HG03565 (cell line): ENCODE measurements around the gene ATP2B3.

Experiments
- ATAC-seq: cut with Tn5 transposase; IDR thresholded peaks from one replicate; pipeline ENCODE4 v1.9.1; 2021; ENCODE audit warnings: mild to moderate bottlenecking, moderate library complexity; ENCODE audit not compliant: unreplicated experiment

ATP2B3 gene

DNA sequence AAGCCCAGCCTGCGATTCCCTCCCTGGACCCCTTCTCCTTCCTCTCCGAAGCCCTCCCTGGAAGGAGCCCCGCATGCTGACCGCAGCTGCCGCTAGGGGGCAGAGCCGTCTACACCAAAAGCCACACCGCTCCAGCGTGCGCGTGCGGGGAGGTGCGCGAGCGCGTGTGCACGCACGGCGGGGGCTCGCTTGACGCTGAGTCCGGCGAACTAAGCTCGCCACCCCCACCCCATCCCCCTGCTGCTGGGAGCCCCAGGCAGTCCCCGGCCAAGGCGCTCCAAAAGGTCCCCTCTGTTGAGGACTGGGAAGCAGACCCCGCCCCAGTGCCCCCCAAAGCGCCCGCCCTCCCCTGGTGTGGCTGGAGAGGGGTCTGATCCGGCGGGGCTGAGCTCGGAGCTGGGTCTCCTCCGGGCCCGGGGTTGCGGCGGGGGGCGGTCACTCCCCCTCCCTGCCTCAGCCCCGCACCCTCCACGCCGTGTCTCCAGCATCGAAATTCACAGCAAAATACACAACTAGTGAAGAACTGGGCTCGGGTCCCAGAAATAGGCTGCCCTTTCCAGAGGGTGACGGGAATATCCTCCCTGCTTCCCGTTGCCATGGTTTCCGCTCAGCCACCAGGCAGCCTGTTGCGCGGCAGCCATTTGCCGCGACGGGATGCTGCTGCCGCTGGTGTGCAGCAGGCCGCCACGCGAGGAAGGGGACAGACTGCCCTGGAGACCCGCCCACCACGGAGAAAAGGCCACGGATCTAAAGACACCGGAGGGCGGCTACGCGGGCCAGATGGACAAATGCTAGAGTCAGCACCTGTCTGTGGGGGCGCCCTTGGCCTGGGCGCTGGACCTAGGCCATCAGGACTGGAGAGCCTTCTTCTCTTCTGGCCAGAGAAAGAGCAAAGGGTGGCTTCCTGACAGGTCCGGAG is 92.7 kb downstream of the ATP2B3 start:
- no peak for ATAC-seq

- ATAC-seq = no peak
These were observed 93.4 kb downstream of the ATP2B3 start for GRCh38 chrX:153610836-153611213.

DNA sequence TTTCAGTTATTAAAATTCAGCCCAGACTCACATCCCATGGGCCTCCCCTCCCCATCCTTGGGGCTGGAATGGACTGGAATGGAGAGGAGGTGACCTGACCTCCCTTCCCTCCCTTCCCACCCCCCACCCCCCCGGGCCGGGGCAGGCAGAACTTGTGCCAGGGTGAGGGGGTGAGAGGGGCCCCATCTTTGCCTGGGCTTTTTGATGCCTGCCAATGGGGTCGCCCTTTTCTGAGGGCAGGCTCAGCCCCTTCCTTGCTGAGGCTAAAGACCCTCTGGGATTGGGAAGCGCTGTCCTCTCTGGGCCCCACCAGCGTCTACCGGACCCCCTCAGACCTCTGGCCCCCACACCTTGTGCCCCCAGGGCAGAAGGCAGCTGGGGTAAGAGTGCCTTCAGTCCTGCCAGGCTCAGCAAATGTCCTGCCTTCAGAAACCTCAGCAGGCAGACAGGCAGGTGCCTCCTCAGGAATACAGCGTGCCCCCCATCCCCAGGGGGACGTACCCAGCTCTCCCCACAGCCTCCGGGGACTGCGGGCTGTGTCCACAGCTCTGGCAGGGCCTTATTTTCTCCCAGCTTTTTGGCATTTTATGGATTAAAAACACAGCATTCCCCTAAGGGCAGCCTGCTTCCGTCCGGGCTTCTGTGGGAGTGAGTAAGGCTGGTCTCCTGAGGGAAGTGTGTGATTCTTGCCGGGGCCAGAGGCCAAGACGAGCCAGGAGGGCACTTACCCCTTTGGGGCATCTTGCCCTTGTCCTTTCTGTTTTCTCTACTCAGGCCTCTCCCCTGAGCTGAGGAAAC is 94.1 kb downstream of the ATP2B3 start:
- no peak for ATAC-seq

GRCh38 chrX:153612413-153612812 is 95.0 kb downstream of the ATP2B3 start:
- no peak for ATAC-seq

DNA sequence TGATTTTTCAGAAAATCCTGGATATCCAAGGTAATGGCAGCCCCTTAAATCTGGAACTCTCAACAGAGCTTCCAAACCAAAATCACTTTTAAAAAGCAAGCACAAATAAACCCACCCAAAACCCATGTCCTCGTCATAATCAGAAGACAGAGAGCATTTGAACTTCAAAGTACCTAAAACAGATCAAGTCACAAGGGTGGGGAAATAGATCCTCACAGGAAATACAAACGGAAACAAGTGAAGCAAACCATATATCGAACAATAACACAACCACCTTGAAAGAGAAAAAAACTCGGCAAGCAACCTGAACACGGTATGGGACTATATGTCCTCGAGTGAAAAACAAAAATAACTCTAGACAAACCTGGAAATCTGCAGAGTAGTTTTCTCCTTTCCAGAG is 97.4 kb downstream of the ATP2B3 start:
- no peak for ATAC-seq

DNA sequence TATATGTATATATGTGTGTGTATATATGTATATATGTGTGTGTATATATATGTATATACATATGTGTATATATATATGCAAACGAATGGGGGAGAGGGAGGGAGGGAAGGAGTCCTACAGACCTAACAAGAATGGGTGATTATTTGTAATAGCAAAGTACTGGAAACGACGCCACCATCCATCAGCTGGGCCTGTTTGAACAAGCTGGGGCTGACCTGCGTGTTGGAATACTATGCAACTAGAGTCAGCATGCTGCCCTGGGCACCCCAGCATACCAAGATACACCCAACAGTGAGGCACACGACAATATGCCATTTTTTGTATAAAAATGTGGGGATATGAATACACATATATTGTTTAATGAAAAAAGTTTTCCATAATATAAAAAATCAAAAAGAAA is 103.1 kb downstream of the ATP2B3 start:
- ATAC-seq = no peak

DNA sequence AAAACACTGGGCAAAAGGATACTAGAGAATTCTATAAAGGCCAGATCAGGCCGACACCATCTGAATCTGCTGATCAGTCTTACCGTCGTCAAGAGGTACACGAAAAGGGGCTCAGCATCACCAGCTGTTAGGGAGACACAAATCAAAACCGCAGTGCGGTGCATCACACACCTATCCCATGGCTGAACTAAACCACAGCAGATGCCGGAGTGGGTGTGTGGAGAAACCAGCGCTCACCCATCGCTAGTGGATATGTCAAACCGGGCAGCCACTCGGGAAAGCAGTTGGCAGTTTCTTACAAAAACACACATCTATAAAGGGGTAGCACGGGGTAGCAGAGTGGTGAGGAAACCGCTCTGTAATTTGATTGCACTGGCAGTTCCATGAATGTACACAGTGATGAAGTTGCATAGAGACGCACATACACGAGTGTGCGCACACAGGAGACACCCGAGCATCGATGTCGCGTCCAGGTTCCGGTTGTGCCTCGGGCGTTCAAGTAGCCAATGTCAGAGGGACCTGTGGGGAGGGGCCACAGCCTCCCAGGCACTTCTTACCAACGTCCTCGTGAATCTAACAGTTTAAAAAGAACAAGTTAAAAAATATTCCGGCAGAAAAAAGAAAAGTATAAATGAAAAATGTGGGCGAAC is 104.6 kb downstream of the ATP2B3 start:
- ATAC-seq = no peak

DNA sequence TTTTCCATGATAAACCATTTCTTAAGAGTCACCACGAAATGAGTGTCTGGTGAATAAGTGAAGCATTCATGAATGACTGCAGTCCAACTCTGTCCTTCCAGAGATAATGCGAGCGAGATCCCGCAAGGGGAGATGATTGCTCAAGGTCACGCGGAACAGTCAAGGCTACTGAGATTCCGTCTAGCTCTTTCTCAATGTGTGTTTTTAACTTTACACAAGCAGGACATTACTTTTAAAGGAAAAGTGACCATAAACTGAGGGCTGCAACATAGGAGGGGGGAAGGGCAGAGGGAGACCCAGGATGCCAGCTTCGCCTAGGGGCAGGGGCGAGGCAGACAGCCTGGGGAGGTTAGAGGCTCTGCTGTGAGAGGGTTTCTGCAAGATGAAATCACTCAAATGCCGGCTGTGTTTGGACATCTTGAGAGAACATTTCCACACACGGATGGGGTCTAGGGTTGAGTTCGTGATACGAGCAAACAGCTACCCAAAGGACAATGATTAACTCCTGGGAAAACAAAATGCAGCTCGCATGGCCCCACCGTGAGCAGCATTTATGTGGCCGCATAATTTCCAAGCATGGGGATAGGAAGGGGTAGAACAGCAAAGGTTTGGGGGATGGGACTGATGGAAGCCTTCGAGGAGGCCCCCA is 105.3 kb downstream of the ATP2B3 start:
- no peak for ATAC-seq

DNA sequence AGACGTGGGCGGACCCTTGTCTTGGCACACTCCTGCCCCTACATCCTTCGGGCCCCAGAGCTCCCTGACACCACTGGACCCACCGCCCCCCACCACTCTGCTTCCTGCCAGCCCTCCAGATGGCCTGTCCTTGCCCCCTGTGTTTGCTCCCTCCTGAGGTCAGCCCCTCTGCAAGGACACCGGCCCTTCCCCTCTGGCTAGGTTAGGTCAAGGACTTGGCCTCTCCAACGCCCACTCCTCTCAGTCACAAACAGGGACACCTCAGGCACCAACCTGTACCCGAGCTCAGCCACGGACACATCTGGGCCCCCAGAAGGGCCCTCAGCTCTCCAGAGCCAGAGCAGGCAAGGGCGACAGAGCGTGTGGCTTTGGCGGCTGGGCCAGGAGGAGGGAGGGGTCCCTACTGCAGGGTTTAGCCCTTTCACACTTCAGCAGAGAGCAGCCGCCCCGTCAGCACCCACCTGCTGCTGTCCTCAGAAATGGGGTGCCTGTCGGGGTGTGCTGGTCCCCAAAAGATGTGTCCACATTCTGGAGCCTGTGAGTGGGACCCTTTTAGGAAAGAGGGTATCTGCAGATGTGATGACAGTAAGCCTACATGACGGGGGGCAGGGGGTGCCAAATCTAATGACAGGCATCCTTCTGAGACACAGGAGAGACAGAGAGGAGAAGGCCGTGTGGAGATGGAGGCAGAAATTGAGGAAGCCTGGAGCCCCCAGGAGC is 106.0 kb downstream of the ATP2B3 start:
- no peak for ATAC-seq

DNA sequence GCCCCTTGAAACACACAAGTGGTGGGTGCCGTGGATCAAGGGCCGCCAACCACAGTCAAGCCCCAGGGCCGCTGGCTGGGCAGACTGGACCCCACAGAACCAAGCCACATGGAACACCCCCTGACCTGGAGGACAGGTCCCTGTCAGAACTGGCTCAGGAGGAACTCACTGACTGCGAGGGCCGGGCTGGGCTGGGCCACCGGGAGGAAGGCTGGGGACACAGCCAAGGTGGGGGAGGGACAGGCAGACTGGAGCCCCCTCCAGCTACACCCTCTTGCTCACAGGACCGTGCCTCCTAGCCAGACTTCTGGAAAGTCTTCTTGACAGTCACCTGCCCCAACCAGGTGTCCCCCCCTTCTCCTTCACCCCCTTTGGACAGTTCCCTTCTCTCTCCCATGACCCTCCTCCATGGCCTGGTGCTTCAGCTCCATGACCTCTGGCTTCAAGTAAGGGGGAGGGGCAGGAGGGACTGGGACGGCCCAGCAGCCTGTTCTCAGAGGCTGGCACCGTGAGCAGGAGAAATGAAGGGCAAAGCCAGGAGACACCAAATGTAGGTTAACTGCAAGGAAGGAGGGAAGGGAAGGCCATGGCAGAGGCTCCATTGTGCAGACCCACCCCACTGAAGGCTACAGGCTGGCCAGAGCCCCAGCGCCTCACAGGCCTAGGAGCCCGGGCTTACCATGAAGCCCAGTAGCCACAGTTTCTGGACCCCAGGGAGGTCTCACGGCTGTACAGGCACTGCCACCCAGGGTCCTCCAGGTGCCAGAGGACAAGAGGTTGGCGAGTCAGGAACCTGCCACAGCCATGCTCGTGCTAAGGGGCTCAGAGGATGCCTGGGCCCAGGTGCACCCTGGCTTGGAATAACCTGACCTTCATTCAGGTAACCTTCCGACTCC is 107.0 kb downstream of the ATP2B3 start:
- ATAC-seq = no peak

DNA sequence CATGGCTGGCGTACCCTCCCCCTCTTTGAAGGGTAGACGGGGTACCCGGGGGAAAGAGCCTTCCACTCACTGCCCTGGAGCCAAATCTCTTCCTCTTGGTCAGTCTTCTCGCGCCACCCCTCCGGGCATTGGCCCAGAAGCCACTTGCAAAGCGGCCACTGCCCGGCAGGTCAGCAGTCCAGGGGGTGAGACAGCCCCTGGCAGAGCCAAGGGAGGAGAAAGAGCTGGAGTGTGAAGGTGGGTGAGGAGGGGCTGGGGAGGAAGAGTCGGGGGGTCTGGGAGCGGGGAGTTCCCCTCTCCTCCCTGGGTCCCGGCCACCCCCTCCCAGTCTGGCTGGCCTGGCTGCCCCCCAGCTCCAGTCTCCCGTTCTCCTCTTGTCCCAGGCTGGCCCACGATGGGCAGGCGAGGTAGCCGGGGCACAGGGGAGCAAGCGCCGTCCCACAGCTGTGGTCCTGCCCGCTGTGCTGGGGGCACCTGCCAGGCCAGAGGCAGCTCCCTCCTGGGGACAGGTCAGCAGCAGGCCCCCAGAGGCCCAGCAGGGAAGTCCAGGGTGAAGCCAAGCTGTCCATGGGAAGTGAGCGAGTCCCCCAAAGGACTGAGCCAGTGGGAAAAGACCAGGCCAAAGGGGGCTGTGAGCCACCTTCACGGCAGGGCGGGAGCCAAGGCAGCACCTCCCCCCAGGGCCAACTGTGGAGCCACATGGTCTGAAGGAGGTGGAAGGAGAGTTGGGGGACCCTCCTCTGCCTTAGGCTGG is 108.0 kb downstream of the ATP2B3 start:
- no peak for ATAC-seq

- no peak for ATAC-seq
These were observed 108.7 kb downstream of the ATP2B3 start for GRCh38 chrX:153626025-153626633.

GRCh38 chrX:153626863-153627674 is 109.6 kb downstream of the ATP2B3 start:
- ATAC-seq = no peak

GRCh38 chrX:153627675-153628111 is 110.3 kb downstream of the ATP2B3 start:
- no peak for ATAC-seq

GRCh38 chrX:153628129-153628528 is 110.7 kb downstream of the ATP2B3 start:
- ATAC-seq = no peak

DNA sequence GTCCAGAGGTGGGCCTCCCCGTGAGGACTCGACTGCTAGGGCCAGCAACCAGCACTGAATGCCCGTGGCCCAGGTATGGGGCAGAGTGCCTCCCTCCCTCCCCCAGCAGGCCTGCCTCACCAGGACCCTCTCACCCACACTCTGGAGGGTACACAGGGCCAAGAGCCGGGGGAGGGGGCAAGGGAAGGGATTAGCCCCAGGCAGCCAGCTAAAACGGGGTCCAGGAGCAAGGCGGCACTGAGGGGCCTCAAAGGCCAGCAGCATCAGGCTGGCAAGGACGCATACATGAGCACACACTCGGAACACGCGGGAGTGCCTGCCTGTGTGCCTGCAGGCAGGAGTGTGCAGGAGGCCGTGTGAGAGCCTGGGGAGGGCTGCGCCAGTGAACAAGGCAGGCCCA is 111.2 kb downstream of the ATP2B3 start:
- no peak for ATAC-seq

DNA sequence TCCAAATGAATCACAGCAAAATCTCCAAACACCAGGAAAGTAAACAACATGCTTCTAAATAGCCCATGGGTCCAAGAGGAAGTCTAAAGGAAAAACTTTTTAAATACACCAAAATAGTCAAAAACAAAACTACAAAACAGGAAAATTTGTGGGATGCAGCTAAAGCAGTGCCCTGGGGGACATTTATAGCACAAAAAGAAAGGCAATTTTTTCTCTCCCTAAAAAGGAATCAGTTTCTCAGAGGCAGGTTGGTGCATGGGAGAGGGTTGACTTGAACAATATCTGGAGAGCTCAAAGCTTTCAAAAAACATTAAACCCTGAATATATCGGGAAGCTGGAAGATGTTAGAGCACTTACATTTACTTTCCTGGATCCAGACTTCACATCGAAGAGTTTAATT is 113.9 kb downstream of the ATP2B3 start:
- ATAC-seq = no peak
